Measurements from ENCODE around the gene PTPN20. TPM values are rescaled to one million over a fixed set of nuclear protein-coding genes. Genes with fewer than 3 reads are reported as not detected.

Gene PTPN20
- total and polyA plus RNA-seq, 2 of the 4 experiments (the other 2 are of a cell fraction), result 0.14 TPM; not detected in 1

DNA sequence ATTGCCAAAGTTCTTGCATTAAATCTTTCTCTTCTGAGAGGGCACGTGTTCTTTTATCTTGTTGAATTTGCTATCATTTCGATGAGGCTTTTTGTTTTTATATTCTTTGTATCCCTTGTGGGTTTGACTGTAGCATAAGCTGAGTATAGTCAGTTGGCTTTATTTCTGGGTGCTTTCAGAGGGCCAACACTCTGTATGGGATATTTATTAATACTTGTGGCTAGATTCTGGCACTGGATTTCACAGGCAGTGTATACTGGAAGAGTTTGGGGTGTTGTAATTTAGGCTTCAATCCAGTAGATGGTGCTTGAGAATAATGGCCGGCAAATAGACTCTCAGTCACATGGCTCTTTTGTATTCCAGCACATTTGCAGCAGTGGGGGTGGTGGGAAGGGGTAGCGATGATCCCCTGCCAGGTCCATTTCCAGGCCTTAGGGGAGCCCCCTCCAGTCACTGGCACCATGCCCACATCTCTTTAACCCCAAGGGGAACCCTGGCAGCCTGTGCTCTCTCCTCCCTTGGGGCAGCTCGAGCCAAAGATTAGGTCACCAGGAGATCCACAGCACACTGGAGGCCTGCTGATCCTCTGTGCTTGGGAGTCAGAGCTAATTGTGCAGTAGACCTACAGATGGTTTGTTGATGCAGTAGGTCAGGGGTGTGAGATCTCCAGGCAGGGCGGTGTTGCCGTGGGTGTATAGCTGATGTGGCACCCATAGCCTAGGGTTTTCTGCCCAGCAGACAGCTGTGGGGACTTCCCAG, 81.8 kb downstream of the PTPN20 start:
- Histone ChIP-seq H3K79me1 (ENCODE audit: low read depth in 1 of 2, low read length in 2 of 2) (no peaks in the 10 kb centered on the region), H2BK15ac (ENCODE audit: low read depth, low read length) (no peak overlapping the region), H3K4me3 (ENCODE audit: insufficient read depth, low read depth, low read length) (no peak overlapping the region), H4K91ac (ENCODE audit: insufficient read depth, low read depth, low read length) (no peak overlapping the region), H2BK120ac (ENCODE audit: low read depth, low read length) (no peak overlapping the region), H3K27ac (ENCODE audit: insufficient read depth, low read length) (no peak overlapping the region), H3K9me3 (ENCODE audit: control insufficient read depth, insufficient read depth, low read length) (no peaks in the 10 kb centered on the region), H3K14ac (replicated peaks; ENCODE audit: low read depth, low read length) (no peak overlapping the region), H4K5ac (ENCODE audit: low read depth, low read length) (no peak overlapping the region), H2AK9ac (replicated peaks; ENCODE audit: low read depth, low read length, poor library complexity) (no peak overlapping the region), H2AK5ac (ENCODE audit: low read depth, low read length) (no peak overlapping the region), H4K20me1 (ENCODE audit: insufficient read depth, low read length) (no peaks in the 10 kb centered on the region), H3K27me3 (ENCODE audit: control insufficient read depth, insufficient read depth, low read length) (peaks cover 2% of the 10 kb centered on the region; the same call in 1 of the 2 replicates), H3K36me3 (ENCODE audit: control insufficient read depth, insufficient read depth, low read length) (no peaks in the 10 kb centered on the region), H2BK20ac (ENCODE audit: low read depth, low read length) (no peak overlapping the region), H2BK5ac (ENCODE audit: low read depth, low read length, poor library complexity, severe bottlenecking) (no peak overlapping the region), H2AFZ (replicated peaks; ENCODE audit: low read length, poor library complexity) (peak overlapping the region; percentile 73), H3K4me2 (ENCODE audit: low read depth, low read length) (no peak overlapping the region; the same call in 1 of the 2 replicates), H3K9me1 (ENCODE audit: insufficient read depth, low read length) (no peaks in the 10 kb centered on the region), H3K4me1 (ENCODE audit: control insufficient read depth, insufficient read depth, low read length) (peaks cover 3% of the 10 kb centered on the region; the same call in 1 of the 2 replicates), H3K4ac (ENCODE audit: low read depth, low read length) (no peak overlapping the region), H3K9ac (ENCODE audit: low read depth, low read length) (no peak overlapping the region), H3K18ac (ENCODE audit: low read depth, low read length) (no peak overlapping the region), H3K56ac (ENCODE audit: extremely low read depth, insufficient read depth, low read length) (no peak overlapping the region), H4K8ac (ENCODE audit: low read depth in 2 of 2, low read length in 2 of 2) (no peak overlapping the region), H3K23ac (ENCODE audit: low read depth, low read length) (no peak overlapping the region)
- ATAC-seq (ENCODE audit: low read depth), result peak; percentile 97
- dilution Hi-C loops (cut with HindIII; ENCODE audit: low sequenced_read_pairs, unreplicated experiment) (no loop called here), in situ Hi-C loops (cut with MboI; ENCODE audit: low sequenced_read_pairs) (no loop called here), intact Hi-C loops (cut with micrococcal nuclease) (loop anchor here (10.0 kb wide), 1 partner anchor 322 kb away; no protein-coding TSS in a partner anchor)
- ChIA-PET CTCF (interaction anchor here (0.8 to 3.7 kb wide), 3 partner anchors 9 to 320 kb away, joined by 3 to 14 read pairs (median 3); no protein-coding TSS in a partner anchor), POLR2A (ENCODE audit: unreplicated experiment) (no interaction called here)
- peak; percentile 50 for DNase-seq
- WGBS, 2 experiments (ENCODE audit: extremely low coverage in 2 of 2, insufficient read length in 1 of 2), result 40% methylated on average over 1 of the region's 7 CpGs; no CpG with 5 or more reads in 1 of the 2 experiments
- BruUV-seq (replicated peaks), result no TSS peak
- no peak for TF ChIP-seq CHD1 (IDR thresholded peaks at IDR 0.05; ENCODE audit: low read depth, low read length)
- TF ChIP-seq MAFK (IDR thresholded peaks at IDR 0.05; ENCODE audit: low read depth, low read length), result no peak
- TF ChIP-seq, protein P1, sequence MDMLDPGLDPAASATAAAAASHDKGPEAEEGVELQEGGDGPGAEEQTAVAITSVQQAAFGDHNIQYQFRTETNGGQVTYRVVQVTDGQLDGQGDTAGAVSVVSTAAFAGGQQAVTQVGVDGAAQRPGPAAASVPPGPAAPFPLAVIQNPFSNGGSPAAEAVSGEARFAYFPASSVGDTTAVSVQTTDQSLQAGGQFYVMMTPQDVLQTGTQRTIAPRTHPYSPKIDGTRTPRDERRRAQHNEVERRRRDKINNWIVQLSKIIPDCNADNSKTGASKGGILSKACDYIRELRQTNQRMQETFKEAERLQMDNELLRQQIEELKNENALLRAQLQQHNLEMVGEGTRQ (IDR thresholded peaks at IDR 0.05; ENCODE audit: low read depth, low read length), result peak; percentile 55; the same call in 1 of the 2 replicates
- TF ChIP-seq NFE2L2 (IDR thresholded peaks at IDR 0.05; ENCODE audit: low read depth, low read length), result no peak
- TF ChIP-seq RAD21 (IDR thresholded peaks at IDR 0.05; ENCODE audit: low read length), result peak; percentile 63
- TF ChIP-seq SMC3 (IDR thresholded peaks at IDR 0.05; ENCODE audit: low read depth, low read length), result peak; percentile 35; the same call in 1 of the 2 replicates
- TF ChIP-seq, protein P2, sequence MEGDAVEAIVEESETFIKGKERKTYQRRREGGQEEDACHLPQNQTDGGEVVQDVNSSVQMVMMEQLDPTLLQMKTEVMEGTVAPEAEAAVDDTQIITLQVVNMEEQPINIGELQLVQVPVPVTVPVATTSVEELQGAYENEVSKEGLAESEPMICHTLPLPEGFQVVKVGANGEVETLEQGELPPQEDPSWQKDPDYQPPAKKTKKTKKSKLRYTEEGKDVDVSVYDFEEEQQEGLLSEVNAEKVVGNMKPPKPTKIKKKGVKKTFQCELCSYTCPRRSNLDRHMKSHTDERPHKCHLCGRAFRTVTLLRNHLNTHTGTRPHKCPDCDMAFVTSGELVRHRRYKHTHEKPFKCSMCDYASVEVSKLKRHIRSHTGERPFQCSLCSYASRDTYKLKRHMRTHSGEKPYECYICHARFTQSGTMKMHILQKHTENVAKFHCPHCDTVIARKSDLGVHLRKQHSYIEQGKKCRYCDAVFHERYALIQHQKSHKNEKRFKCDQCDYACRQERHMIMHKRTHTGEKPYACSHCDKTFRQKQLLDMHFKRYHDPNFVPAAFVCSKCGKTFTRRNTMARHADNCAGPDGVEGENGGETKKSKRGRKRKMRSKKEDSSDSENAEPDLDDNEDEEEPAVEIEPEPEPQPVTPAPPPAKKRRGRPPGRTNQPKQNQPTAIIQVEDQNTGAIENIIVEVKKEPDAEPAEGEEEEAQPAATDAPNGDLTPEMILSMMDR (conservative IDR thresholded peaks at IDR 0.05; ENCODE audit: low read depth, low read length), result peak; percentile 54
- TF ChIP-seq, protein P3, sequence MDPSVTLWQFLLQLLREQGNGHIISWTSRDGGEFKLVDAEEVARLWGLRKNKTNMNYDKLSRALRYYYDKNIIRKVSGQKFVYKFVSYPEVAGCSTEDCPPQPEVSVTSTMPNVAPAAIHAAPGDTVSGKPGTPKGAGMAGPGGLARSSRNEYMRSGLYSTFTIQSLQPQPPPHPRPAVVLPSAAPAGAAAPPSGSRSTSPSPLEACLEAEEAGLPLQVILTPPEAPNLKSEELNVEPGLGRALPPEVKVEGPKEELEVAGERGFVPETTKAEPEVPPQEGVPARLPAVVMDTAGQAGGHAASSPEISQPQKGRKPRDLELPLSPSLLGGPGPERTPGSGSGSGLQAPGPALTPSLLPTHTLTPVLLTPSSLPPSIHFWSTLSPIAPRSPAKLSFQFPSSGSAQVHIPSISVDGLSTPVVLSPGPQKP (IDR thresholded peaks at IDR 0.05; ENCODE audit: borderline replicate concordance, low read depth, low read length), result no peak
- no peak for TF ChIP-seq MAZ (IDR thresholded peaks at IDR 0.05; ENCODE audit: borderline replicate concordance, low read depth, low read length)
- no peak for TF ChIP-seq POLR2A (IDR thresholded peaks at IDR 0.05; ENCODE audit: low read depth, low read length)
- no peak for TF ChIP-seq CEBPB (IDR thresholded peaks at IDR 0.05; ENCODE audit: low read depth, low read length)
- TF ChIP-seq RFX5 (IDR thresholded peaks at IDR 0.05; ENCODE audit: low read depth, low read length), result no peak
- TF ChIP-seq BHLHE40 (IDR thresholded peaks at IDR 0.05; ENCODE audit: low read depth, low read length), result no peak
- TF ChIP-seq MXI1 (IDR thresholded peaks at IDR 0.05; ENCODE audit: borderline replicate concordance, low read depth, low read length), result no peak
- TF ChIP-seq FOS (IDR thresholded peaks at IDR 0.05; ENCODE audit: low read depth, low read length), result no peak

Measured in IMR-90 (cell line).